Mononuclear cell (primary cell): ENCODE data around the gene TMED4. TPM values are rescaled to one million over a fixed set of nuclear protein-coding genes. Genes with fewer than 3 reads are reported as not detected.
A peak's percentile ranks its signal among the peaks of the same experiment; 100 is the strongest.

ENCODE experiments used
- H3K27me3 ChIP-seq: 2 replicates; pipeline ENCODE4 v1.6.0; 2011; ENCODE audit warnings: low read length, control low read depth; ENCODE audit not compliant: insufficient read depth
- H3K4me1 ChIP-seq: 2 replicates; pipeline ENCODE4 v1.5.1; 2011; ENCODE audit warnings: mild to moderate bottlenecking, low read length, control low read depth; ENCODE audit not compliant: insufficient read depth
- H3K4me3 ChIP-seq: 2 replicates; pipeline ENCODE4 v1.5.1; 2011; ENCODE audit warnings: mild to moderate bottlenecking, low read length, moderate library complexity
- H3K9me3 ChIP-seq: 2 replicates; pipeline ENCODE4 v1.5.1; 2011; ENCODE audit warnings: low read depth, mild to moderate bottlenecking, control low read depth, low read length
- total RNA-seq: library from RNA; depleted of rRNA; stranded (reverse); fragments of >200 nt; gene quantifications from one replicate; pipeline ENCODE4 v1.2.3, GENCODE V29; 2012

The TMED4 gene
- total RNA-seq: 81.5 TPM

- Histone ChIP-seq H3K4me1 (peaks cover 25% of the 10 kb centered on the region), H3K27me3 (no peaks in the 10 kb centered on the region), H3K4me3 (peak within 1 kb of the TSS; percentile 82), H3K9me3 (no peaks in the 10 kb centered on the region)
These were observed at the start of gene TMED4 for GRCh38 chr7:44581879-44582603. TSS of gene TMED4 (minus strand) at chr7:44582231. CDS start at chr7:44582206, 25 bp downstream.

- Histone ChIP-seq H3K9me3 (no peaks in the 10 kb centered on the region), H3K27me3 (no peaks in the 10 kb centered on the region), H3K4me3 (no peak overlapping the region), H3K4me1 (peaks cover 83% of the 10 kb centered on the region)
These were observed 49.6 kb upstream of the TMED4 start for GRCh38 chr7:44631458-44632115.

GRCh38 chr7:44630792-44631457 is 48.9 kb upstream of the TMED4 start:
- Histone ChIP-seq H3K9me3 (no peaks in the 10 kb centered on the region), H3K4me1 (peaks cover 82% of the 10 kb centered on the region), H3K27me3 (no peaks in the 10 kb centered on the region), H3K4me3 (no peak overlapping the region)

GRCh38 chr7:44629829-44630522 is 47.9 kb upstream of the TMED4 start:
- H3K4me3 ChIP-seq: no peak overlapping the region
- H3K9me3 ChIP-seq: no peaks in the 10 kb centered on the region
- peaks cover 77% of the 10 kb centered on the region for H3K4me1 ChIP-seq
- no peaks in the 10 kb centered on the region for H3K27me3 ChIP-seq

- Histone ChIP-seq H3K9me3 (no peaks in the 10 kb centered on the region), H3K27me3 (no peaks in the 10 kb centered on the region), H3K4me3 (no peak overlapping the region), H3K4me1 (peaks cover 72% of the 10 kb centered on the region)
These were observed 44.6 kb upstream of the TMED4 start for GRCh38 chr7:44626620-44627019.

GRCh38 chr7:44625526-44626471 is 43.8 kb upstream of the TMED4 start:
- H3K4me3 ChIP-seq: no peak overlapping the region

GRCh38 chr7:44624318-44624717 is 42.3 kb upstream of the TMED4 start:
- Histone ChIP-seq H3K9me3 (no peaks in the 10 kb centered on the region), H3K4me3 (no peak overlapping the region), H3K27me3 (no peaks in the 10 kb centered on the region), H3K4me1 (peaks cover 69% of the 10 kb centered on the region)

More at GRCh38 chr7:44625526-44626471, 43.8 kb upstream of the TMED4 start:
- peaks cover 72% of the 10 kb centered on the region for H3K4me1 ChIP-seq
- H3K27me3 ChIP-seq: no peaks in the 10 kb centered on the region
- H3K9me3 ChIP-seq: no peaks in the 10 kb centered on the region

- H3K9me3 ChIP-seq: no peaks in the 10 kb centered on the region
- H3K4me1 ChIP-seq: peaks cover 73% of the 10 kb centered on the region
- H3K4me3 ChIP-seq: no peak overlapping the region
These were observed 40.5 kb upstream of the TMED4 start for GRCh38 chr7:44622342-44623151.

GRCh38 chr7:44621750-44622103 is 39.7 kb upstream of the TMED4 start:
- H3K9me3 ChIP-seq: no peaks in the 10 kb centered on the region
- no peaks in the 10 kb centered on the region for H3K27me3 ChIP-seq
- peaks cover 73% of the 10 kb centered on the region for H3K4me1 ChIP-seq
- no peak overlapping the region for H3K4me3 ChIP-seq

More at GRCh38 chr7:44622342-44623151, 40.5 kb upstream of the TMED4 start:
- H3K27me3 ChIP-seq: no peaks in the 10 kb centered on the region

GRCh38 chr7:44621034-44621749 is 39.2 kb upstream of the TMED4 start:
- no peaks in the 10 kb centered on the region for H3K9me3 ChIP-seq
- no peak overlapping the region for H3K4me3 ChIP-seq
- no peaks in the 10 kb centered on the region for H3K27me3 ChIP-seq
- peaks cover 72% of the 10 kb centered on the region for H3K4me1 ChIP-seq

- Histone ChIP-seq H3K9me3 (no peaks in the 10 kb centered on the region), H3K4me1 (peaks cover 80% of the 10 kb centered on the region), H3K4me3 (no peak overlapping the region), H3K27me3 (no peaks in the 10 kb centered on the region)
These were observed 36.7 kb upstream of the TMED4 start for GRCh38 chr7:44618753-44619152.

- Histone ChIP-seq H3K27me3 (no peaks in the 10 kb centered on the region), H3K9me3 (no peaks in the 10 kb centered on the region), H3K4me3 (no peak overlapping the region), H3K4me1 (peaks cover 75% of the 10 kb centered on the region)
These were observed 36.0 kb upstream of the TMED4 start for GRCh38 chr7:44618045-44618444.
